ENCODE data around the gene MARCHF9. TPM values are rescaled to one million over a fixed set of nuclear protein-coding genes. Genes with fewer than 3 reads are reported as not detected.

The MARCHF9 gene
- total and polyA plus RNA-seq, 2 donors (not counting 1 experiment from before 2014, with no cell fraction given) = 3.8 to 4.8 TPM

DNA sequence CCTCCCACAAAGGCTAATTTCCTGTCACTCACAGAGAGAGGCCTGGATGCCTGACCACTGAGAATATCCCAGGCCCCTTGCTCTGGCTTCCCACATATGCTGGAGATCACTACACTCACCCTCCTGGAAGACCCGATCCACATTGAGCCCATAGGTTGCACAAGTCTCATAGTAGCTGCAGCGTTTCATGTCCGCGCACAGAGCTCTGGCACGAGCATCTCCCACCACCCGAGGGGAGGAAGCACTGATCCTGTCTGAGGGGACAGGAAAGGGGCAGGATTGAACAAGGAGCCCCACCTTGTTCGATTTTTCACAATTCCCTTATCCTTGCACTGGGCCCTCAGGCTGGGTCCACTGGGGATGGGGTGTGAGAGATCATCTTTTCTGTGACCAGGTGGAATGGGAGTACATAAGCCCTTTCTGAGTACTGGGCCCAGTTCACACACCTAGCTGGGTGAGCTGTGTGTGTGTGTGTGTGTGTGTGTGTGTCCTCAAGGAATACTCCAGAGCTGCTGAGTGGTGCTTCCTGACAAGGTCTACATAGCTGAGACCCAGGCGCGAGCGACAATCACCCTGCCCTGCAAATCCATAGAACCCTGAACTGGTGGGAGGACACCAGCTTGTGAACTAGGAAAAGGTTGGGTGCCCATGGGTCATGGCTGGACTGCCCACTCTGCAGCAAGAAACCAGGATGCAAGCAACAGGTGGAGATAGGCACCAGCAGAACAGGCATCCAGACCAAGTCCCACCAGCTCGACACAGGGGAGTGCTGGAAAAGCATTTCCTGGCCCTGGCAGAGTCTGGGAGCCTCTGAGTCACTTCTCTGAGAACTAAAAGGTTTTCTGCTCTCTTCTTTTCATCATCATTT lies 21.9 kb upstream of the MARCHF9 start:
- H3K4me2 ChIP-seq (ENCODE audit: extremely low read depth, insufficient read depth, low read length) = no peak overlapping the region
- H3K27ac ChIP-seq (ENCODE audit: insufficient read depth, low read length) = no peak overlapping the region
- peaks cover 3% of the 10 kb centered on the region for H3K4me1 ChIP-seq (ENCODE audit: control insufficient read depth, extremely low read depth, insufficient read depth, low read length)
- peaks cover 53% of the 10 kb centered on the region for H3K27me3 ChIP-seq (ENCODE audit: control insufficient read depth, insufficient read depth, low read length)
- no peaks in the 10 kb centered on the region for H3K36me3 ChIP-seq (ENCODE audit: control insufficient read depth, insufficient read depth, low read length)
- H4K20me1 ChIP-seq (ENCODE audit: control insufficient read depth, extremely low read depth, insufficient read depth, low read length) = no peaks in the 10 kb centered on the region
- no peak for TF ChIP-seq EZH2 (IDR thresholded peaks at IDR 0.05; ENCODE audit: low read length, missing control alignments)
- TF ChIP-seq, protein P1, sequence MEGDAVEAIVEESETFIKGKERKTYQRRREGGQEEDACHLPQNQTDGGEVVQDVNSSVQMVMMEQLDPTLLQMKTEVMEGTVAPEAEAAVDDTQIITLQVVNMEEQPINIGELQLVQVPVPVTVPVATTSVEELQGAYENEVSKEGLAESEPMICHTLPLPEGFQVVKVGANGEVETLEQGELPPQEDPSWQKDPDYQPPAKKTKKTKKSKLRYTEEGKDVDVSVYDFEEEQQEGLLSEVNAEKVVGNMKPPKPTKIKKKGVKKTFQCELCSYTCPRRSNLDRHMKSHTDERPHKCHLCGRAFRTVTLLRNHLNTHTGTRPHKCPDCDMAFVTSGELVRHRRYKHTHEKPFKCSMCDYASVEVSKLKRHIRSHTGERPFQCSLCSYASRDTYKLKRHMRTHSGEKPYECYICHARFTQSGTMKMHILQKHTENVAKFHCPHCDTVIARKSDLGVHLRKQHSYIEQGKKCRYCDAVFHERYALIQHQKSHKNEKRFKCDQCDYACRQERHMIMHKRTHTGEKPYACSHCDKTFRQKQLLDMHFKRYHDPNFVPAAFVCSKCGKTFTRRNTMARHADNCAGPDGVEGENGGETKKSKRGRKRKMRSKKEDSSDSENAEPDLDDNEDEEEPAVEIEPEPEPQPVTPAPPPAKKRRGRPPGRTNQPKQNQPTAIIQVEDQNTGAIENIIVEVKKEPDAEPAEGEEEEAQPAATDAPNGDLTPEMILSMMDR (conservative IDR thresholded peaks at IDR 0.05 in 1 of 2, IDR thresholded peaks at IDR 0.05 in 1 of 2; ENCODE audit: low read depth in 1 of 2, low read length in 2 of 2) = no peak
- DNase-seq (ENCODE audit: low read depth in 2 of 2) = no peak
- H3K79me2 ChIP-seq (ENCODE audit: control insufficient read depth, insufficient read depth, low read length) = no peaks in the 10 kb centered on the region
- H2AFZ ChIP-seq (ENCODE audit: low read length) = no peak overlapping the region
- no peaks in the 10 kb centered on the region for H3K9me3 ChIP-seq (ENCODE audit: control insufficient read depth, insufficient read depth, low read depth, low read length)
- no peak overlapping the region for H3K9ac ChIP-seq (ENCODE audit: insufficient read depth, low read length)
- H3K4me3 ChIP-seq (replicated peaks in 1 of 4; ENCODE audit: control extremely low read depth in 1 of 4, insufficient read depth in 1 of 4, low read depth in 3 of 4, low read length in 4 of 4) = no peak overlapping the region

DNA sequence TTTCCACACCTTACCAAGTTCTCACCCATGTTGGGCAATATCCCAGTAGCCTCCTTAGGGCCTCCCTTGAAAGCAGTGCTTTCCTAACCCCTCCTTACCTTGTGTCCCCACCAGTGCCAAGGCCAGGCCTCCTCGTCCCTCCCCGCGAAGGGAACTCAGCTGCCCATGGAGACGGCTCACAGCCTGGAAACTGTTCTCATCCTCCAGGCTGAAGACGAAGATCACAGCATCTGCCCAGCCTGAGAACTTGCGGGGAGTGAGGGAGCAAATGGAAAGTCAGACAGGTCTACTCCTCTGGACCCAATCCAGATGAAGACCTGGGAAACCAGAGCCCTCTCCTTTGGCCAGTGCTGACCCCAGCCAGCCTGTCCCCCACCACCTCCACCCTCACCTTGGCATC lies 21.0 kb upstream of the MARCHF9 start:
- no peaks in the 10 kb centered on the region for H3K9me3 ChIP-seq (ENCODE audit: control insufficient read depth, insufficient read depth, low read depth, low read length)
- no peaks in the 10 kb centered on the region for H3K36me3 ChIP-seq (ENCODE audit: control insufficient read depth, insufficient read depth, low read length)
- H3K27ac ChIP-seq (ENCODE audit: insufficient read depth, low read length) = no peak overlapping the region
- TF ChIP-seq, protein P1 (conservative IDR thresholded peaks at IDR 0.05 in 1 of 2, IDR thresholded peaks at IDR 0.05 in 1 of 2; ENCODE audit: low read depth in 1 of 2, low read length in 2 of 2) = no peak
- H2AFZ ChIP-seq (ENCODE audit: low read length) = no peak overlapping the region
- no peaks in the 10 kb centered on the region for H4K20me1 ChIP-seq (ENCODE audit: control insufficient read depth, extremely low read depth, insufficient read depth, low read length)
- no peak overlapping the region for H3K4me3 ChIP-seq (replicated peaks in 1 of 4; ENCODE audit: control extremely low read depth in 1 of 4, insufficient read depth in 1 of 4, low read depth in 3 of 4, low read length in 4 of 4)
- no peak overlapping the region for H3K9ac ChIP-seq (ENCODE audit: insufficient read depth, low read length)
- peaks cover 3% of the 10 kb centered on the region for H3K4me1 ChIP-seq (ENCODE audit: control insufficient read depth, extremely low read depth, insufficient read depth, low read length)
- H3K4me2 ChIP-seq (ENCODE audit: extremely low read depth, insufficient read depth, low read length) = no peak overlapping the region
- DNase-seq (ENCODE audit: low read depth in 2 of 2) = no peak
- peaks cover 54% of the 10 kb centered on the region for H3K27me3 ChIP-seq (ENCODE audit: control insufficient read depth, insufficient read depth, low read length)
- H3K79me2 ChIP-seq (ENCODE audit: control insufficient read depth, insufficient read depth, low read length) = no peaks in the 10 kb centered on the region

DNA sequence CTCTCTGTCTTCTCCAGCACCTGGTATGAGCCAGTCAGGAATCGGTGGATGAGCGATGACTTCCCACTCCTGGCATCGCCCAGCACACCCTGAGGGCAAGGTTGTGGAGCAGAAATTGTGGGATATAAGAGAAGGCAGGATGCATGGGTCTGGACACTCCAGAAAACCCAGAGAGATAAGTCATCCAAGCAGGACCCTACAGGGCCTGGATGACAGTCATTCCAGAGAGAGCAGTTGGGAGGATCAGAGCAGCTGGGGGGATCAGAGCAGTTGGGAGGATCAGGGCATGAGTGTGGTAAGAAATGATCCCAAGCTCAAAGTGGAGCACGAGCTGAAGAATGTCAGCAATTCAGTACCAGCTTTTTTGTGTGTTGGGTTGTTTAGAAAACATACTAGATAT lies 20.3 kb upstream of the MARCHF9 start:
- no peaks in the 10 kb centered on the region for H3K36me3 ChIP-seq (ENCODE audit: control insufficient read depth, insufficient read depth, low read length)
- H3K79me2 ChIP-seq (ENCODE audit: control insufficient read depth, insufficient read depth, low read length) = no peaks in the 10 kb centered on the region
- H3K9me3 ChIP-seq (ENCODE audit: control insufficient read depth, insufficient read depth, low read depth, low read length) = no peaks in the 10 kb centered on the region
- H3K9ac ChIP-seq (ENCODE audit: insufficient read depth, low read length) = no peak overlapping the region
- H3K27ac ChIP-seq (ENCODE audit: insufficient read depth, low read length) = no peak overlapping the region
- no peak overlapping the region for H2AFZ ChIP-seq (ENCODE audit: low read length)
- H4K20me1 ChIP-seq (ENCODE audit: control insufficient read depth, extremely low read depth, insufficient read depth, low read length) = no peaks in the 10 kb centered on the region
- no peak overlapping the region for H3K4me2 ChIP-seq (ENCODE audit: extremely low read depth, insufficient read depth, low read length)
- TF ChIP-seq, protein P1 (conservative IDR thresholded peaks at IDR 0.05 in 1 of 2, IDR thresholded peaks at IDR 0.05 in 1 of 2; ENCODE audit: low read depth in 1 of 2, low read length in 2 of 2) = no peak
- peak; percentile 37 for TF ChIP-seq EZH2 (IDR thresholded peaks at IDR 0.05; ENCODE audit: low read length, missing control alignments)
- DNase-seq (ENCODE audit: low read depth in 2 of 2) = no peak
- no peak overlapping the region for H3K4me3 ChIP-seq (replicated peaks in 1 of 4; ENCODE audit: control extremely low read depth in 1 of 4, insufficient read depth in 1 of 4, low read depth in 3 of 4, low read length in 4 of 4)
- peaks cover 3% of the 10 kb centered on the region for H3K4me1 ChIP-seq (ENCODE audit: control insufficient read depth, extremely low read depth, insufficient read depth, low read length)
- peaks cover 61% of the 10 kb centered on the region for H3K27me3 ChIP-seq (ENCODE audit: control insufficient read depth, insufficient read depth, low read length)

All from fibroblast of lung (primary cell).